HG02870 (cell line): ENCODE results near the gene LTA.
"Not testable (repeated sequence)": the region's sequence is repeated elsewhere in the genome, so short reads cannot be mapped to it uniquely, and the experiment has no call there.

ENCODE experiments used
- ATAC-seq: cut with Tn5 transposase; IDR thresholded peaks from one replicate; pipeline ENCODE4 v1.9.1; 2021; ENCODE audit warnings: mild to moderate bottlenecking, moderate library complexity; ENCODE audit not compliant: unreplicated experiment

LTA gene

GRCh38 chr6:31541658-31542521 lies 30.2 kb upstream of the LTA start, which contains the start of gene DDX39B:
Gene DDX39B, minus strand, starts transcription at chr6:31542003. Its CDS starts 1,471 bp downstream, at chr6:31540532.
- peak; percentile 61 for ATAC-seq

GRCh38 chr6:31543639-31544038 lies 28.4 kb upstream of the LTA start:
- no peak for ATAC-seq

GRCh38 chr6:31544676-31545075 lies 27.4 kb upstream of the LTA start:
- no peak for ATAC-seq

GRCh38 chr6:31545291-31545690 lies 26.8 kb upstream of the LTA start:
- ATAC-seq = no peak

- ATAC-seq = no peak
Observed at GRCh38 chr6:31546339-31546957, 25.6 kb upstream of the LTA start, which contains the start of gene ATP6V1G2. Gene ATP6V1G2, minus strand, starts transcription at chr6:31546608. Its CDS starts 49 bp downstream, at chr6:31546559.

- ATAC-seq = peak; percentile 66
Observed at GRCh38 chr6:31546958-31547726, 24.9 kb upstream of the LTA start, which contains the start of gene NFKBIL1. Gene NFKBIL1, plus strand, starts transcription at chr6:31547608. Its CDS starts 87 bp downstream, at chr6:31547695.

- ATAC-seq = no peak
Observed at GRCh38 chr6:31547727-31548543, 24.2 kb upstream of the LTA start.

GRCh38 chr6:31548544-31548873 lies 23.6 kb upstream of the LTA start:
- no peak for ATAC-seq

GRCh38 chr6:31551371-31551770 lies 20.7 kb upstream of the LTA start:
- ATAC-seq = not testable (repeated sequence)

GRCh38 chr6:31556307-31556706 lies 15.8 kb upstream of the LTA start:
- ATAC-seq = no peak

- no peak for ATAC-seq
Observed at GRCh38 chr6:31557443-31558317, 14.4 kb upstream of the LTA start.

- no peak for ATAC-seq
Observed at GRCh38 chr6:31558318-31558625, 13.8 kb upstream of the LTA start.

GRCh38 chr6:31558631-31559500 lies 13.2 kb upstream of the LTA start:
- no peak for ATAC-seq

GRCh38 chr6:31559606-31559957 lies 12.5 kb upstream of the LTA start:
- no peak for ATAC-seq

GRCh38 chr6:31559958-31560696 lies 12.0 kb upstream of the LTA start:
- ATAC-seq = peak; percentile 60

GRCh38 chr6:31560697-31561058 lies 11.4 kb upstream of the LTA start:
- ATAC-seq = no peak

GRCh38 chr6:31567531-31568370 lies 4.3 kb upstream of the LTA start:
- ATAC-seq = no peak
